NB4 (cell line): ENCODE measurements around the gene OPA3.
A peak's percentile ranks its signal among the peaks of the same experiment; 100 is the strongest.

Source experiments
- DNase-seq: peaks from one replicate; pipeline ENCODE4 v3.0.0; 2010; ENCODE audit warnings: low read depth
- H3K4me3 ChIP-seq: one replicate; pipeline ENCODE4 v1.5.1; 2011; ENCODE audit warnings: mild to moderate bottlenecking, low read depth, low read length, moderate library complexity
- CTCF ChIP-seq: IDR thresholded peaks from one replicate; pipeline ENCODE4 v1.5.1; 2012; ENCODE audit warnings: low read depth, low read length
- MAX ChIP-seq: IDR thresholded peaks from 2 replicates; pipeline ENCODE4 v1.6.1; 2011; ENCODE audit warnings: low read depth, low read length
- MYC ChIP-seq: IDR thresholded peaks from 2 replicates; pipeline ENCODE4 v1.6.1; 2011; ENCODE audit warnings: low read depth, low read length
- POLR2A ChIP-seq: IDR thresholded peaks from 2 replicates; pipeline ENCODE4 v1.6.1; 2011; ENCODE audit warnings: mild to moderate bottlenecking; ENCODE audit not compliant: insufficient read length; ENCODE audit errors: extremely low read depth

The OPA3 gene

GRCh38 chr19:45575216-45575615 lies 9.4 kb downstream of the OPA3 start:
- no peak for TF ChIP-seq MAX
- no peak for TF ChIP-seq MYC
- no peak for TF ChIP-seq POLR2A
- no peak for TF ChIP-seq CTCF
- DNase-seq: no peak
- H3K4me3 ChIP-seq: no peak overlapping the region

- no peak for DNase-seq
- H3K4me3 ChIP-seq: no peak overlapping the region
- TF ChIP-seq CTCF (no peak), MYC (no peak)
Observed at GRCh38 chr19:45574526-45574925, 10.1 kb downstream of the OPA3 start.

GRCh38 chr19:45571457-45572220 lies 13.0 kb downstream of the OPA3 start:
- no peak for DNase-seq
- no peak for TF ChIP-seq CTCF
- TF ChIP-seq POLR2A: no peak
- TF ChIP-seq MAX: no peak
- TF ChIP-seq MYC: no peak
- H3K4me3 ChIP-seq: no peak overlapping the region

- H3K4me3 ChIP-seq: no peak overlapping the region
- TF ChIP-seq CTCF: peak; percentile 61
- no peak for TF ChIP-seq MAX
- peak; percentile 52 for DNase-seq
Observed at GRCh38 chr19:45569619-45570421, 14.8 kb downstream of the OPA3 start.

GRCh38 chr19:45568732-45569131 lies 15.9 kb downstream of the OPA3 start:
- no peak for DNase-seq
- H3K4me3 ChIP-seq: no peak overlapping the region
- no peak for TF ChIP-seq MYC
- TF ChIP-seq POLR2A: no peak
- no peak for TF ChIP-seq CTCF
- TF ChIP-seq MAX: no peak

- no peak for DNase-seq
- no peak overlapping the region for H3K4me3 ChIP-seq
- TF ChIP-seq MYC (no peak), MAX (no peak), CTCF (no peak), POLR2A (no peak)
Observed at GRCh38 chr19:45567609-45568008, 17.0 kb downstream of the OPA3 start.
